Activated CD8-positive, alpha-beta T cell treated with anti-CD3 and anti-CD28 coated beads for 36 hours (primary cell): ENCODE data around the gene PRDM5. TPM values are rescaled to one million over a fixed set of nuclear protein-coding genes. Genes with fewer than 3 reads are reported as not detected.

Experiments
- ATAC-seq: fragments of 200-7000 bp; cut with Tn5 transposase; one replicate; pipeline ENCODE4 v1.10.0; 2021; ENCODE audit warnings: mild to moderate bottlenecking, moderate library complexity
- CTCF ChIA-PET: fragments of 350-600 bp; sonication (Branson Sonifier 250); formaldehyde crosslinking; loops from one replicate; lab custom pipeline; 2021; ENCODE audit warnings: antibody characterized with exemption; lab: Charles Lee
- POLR2A ChIA-PET: fragments of 350-600 bp; sonication (Branson Sonifier 250); formaldehyde crosslinking; loops from one replicate; lab custom pipeline; 2021; ENCODE audit warnings: antibody characterized with exemption; lab: Charles Lee
- DNase-seq: peaks from one replicate; pipeline ENCODE4 v3.0.0-alpha.2; 2020
- H3K27ac Mint-ChIP-seq: one replicate; pipeline ENCODE4 v1.8.0; 2021; ENCODE audit warnings: mild to moderate bottlenecking, mixed read lengths
- H3K27me3 Mint-ChIP-seq: one replicate; pipeline ENCODE4 v1.8.0; 2021; ENCODE audit warnings: mixed read lengths
- H3K36me3 Mint-ChIP-seq: one replicate; pipeline ENCODE4 v1.8.0; 2021; ENCODE audit warnings: low read depth, mixed read lengths
- H3K4me1 Mint-ChIP-seq: one replicate; pipeline ENCODE4 v1.8.0; 2021; ENCODE audit warnings: low read depth, mixed read lengths
- H3K4me3 Mint-ChIP-seq: one replicate; pipeline ENCODE4 v1.8.0; 2021; ENCODE audit warnings: mild to moderate bottlenecking, moderate library complexity, mixed read lengths
- H3K9me3 Mint-ChIP-seq: one replicate; pipeline ENCODE4 v1.8.0; 2021; ENCODE audit warnings: mixed read lengths
- CTCF ChIP-seq: fragments of 200-600 bp; IDR thresholded peaks from one replicate; pipeline ENCODE4 v1.8.0; 2022; ENCODE audit warnings: antibody characterized with exemption, mild to moderate bottlenecking
- intact Hi-C: fragments of 100-400 bp; cut with micrococcal nuclease; formaldehyde crosslinking; loops from one replicate; pipeline ENCODE4 v1.10.0; 2022
- total RNA-seq, 2 experiments: library from RNA; stranded (reverse); gene quantifications; one replicate each; pipeline ENCODE4 v1.2.3, GENCODE V29; 2021

The PRDM5 gene
- total RNA-seq, 2 experiments from 2014 or later = 0.51 to 0.52 TPM

- Mint-ChIP-seq H3K4me1 (no peaks in the 10 kb centered on the region), H3K27me3 (no peaks in the 10 kb centered on the region), H3K27ac (no peak overlapping the region), H3K9me3 (no peaks in the 10 kb centered on the region), H3K4me3 (no peak overlapping the region), H3K36me3 (no peaks in the 10 kb centered on the region)
- DNase-seq (no peak), ATAC-seq (no peak)
- intact Hi-C loops = no loop called here
- TF ChIP-seq CTCF = no peak
- CTCF ChIA-PET = interaction anchor here (1.8 kb wide), 1 partner anchor 8 kb away, joined by 4 read pairs; no protein-coding TSS in a partner anchor
- POLR2A ChIA-PET = no interaction called here
Measured at GRCh38 chr4:120709991-120710390, 212.5 kb downstream of the PRDM5 start.

GRCh38 chr4:120704538-120704937, 218.0 kb downstream of the PRDM5 start:
- no peaks in the 10 kb centered on the region for H3K36me3 Mint-ChIP-seq
- no peaks in the 10 kb centered on the region for H3K9me3 Mint-ChIP-seq
- ChIA-PET POLR2A (no interaction called here), CTCF (no interaction called here)
- TF ChIP-seq CTCF = no peak
- DNase-seq = no peak
- H3K4me1 Mint-ChIP-seq = no peaks in the 10 kb centered on the region
- peaks cover 2% of the 10 kb centered on the region for H3K27me3 Mint-ChIP-seq
- intact Hi-C loops = no loop called here
- no peak overlapping the region for H3K27ac Mint-ChIP-seq
- no peak overlapping the region for H3K4me3 Mint-ChIP-seq
- ATAC-seq = no peak

GRCh38 chr4:120703908-120704307, 218.6 kb downstream of the PRDM5 start:
- CTCF ChIA-PET = no interaction called here
- no peaks in the 10 kb centered on the region for H3K4me1 Mint-ChIP-seq

GRCh38 chr4:120699354-120699753, 223.2 kb downstream of the PRDM5 start:
- no peaks in the 10 kb centered on the region for H3K4me1 Mint-ChIP-seq
- no peak overlapping the region for H3K4me3 Mint-ChIP-seq
- TF ChIP-seq CTCF = no peak
- DNase-seq (no peak), ATAC-seq (no peak)
- ChIA-PET POLR2A (no interaction called here), CTCF (no interaction called here)
- H3K27me3 Mint-ChIP-seq = peaks cover 2% of the 10 kb centered on the region
- H3K27ac Mint-ChIP-seq = no peak overlapping the region
- no peaks in the 10 kb centered on the region for H3K36me3 Mint-ChIP-seq
- no peaks in the 10 kb centered on the region for H3K9me3 Mint-ChIP-seq
- intact Hi-C loops = no loop called here

More at GRCh38 chr4:120703908-120704307, 218.6 kb downstream of the PRDM5 start:
- Mint-ChIP-seq H3K27ac (no peak overlapping the region), H3K27me3 (peaks cover 2% of the 10 kb centered on the region), H3K36me3 (no peaks in the 10 kb centered on the region), H3K4me3 (no peak overlapping the region), H3K9me3 (no peaks in the 10 kb centered on the region)
- intact Hi-C loops = no loop called here
- DNase-seq (no peak), ATAC-seq (no peak)
- POLR2A ChIA-PET = no interaction called here
- no peak for TF ChIP-seq CTCF

GRCh38 chr4:120694973-120695372, 227.6 kb downstream of the PRDM5 start:
- CTCF ChIA-PET = no interaction called here
- Mint-ChIP-seq H3K27ac (no peak overlapping the region), H3K36me3 (no peaks in the 10 kb centered on the region), H3K9me3 (no peaks in the 10 kb centered on the region), H3K4me3 (no peak overlapping the region), H3K27me3 (no peaks in the 10 kb centered on the region), H3K4me1 (no peaks in the 10 kb centered on the region)
- TF ChIP-seq CTCF = no peak
- POLR2A ChIA-PET = no interaction called here
- ATAC-seq (no peak), DNase-seq (no peak)
- intact Hi-C loops = no loop called here
